ENCODE results near the gene OGFOD1.

The OGFOD1 gene

DNA sequence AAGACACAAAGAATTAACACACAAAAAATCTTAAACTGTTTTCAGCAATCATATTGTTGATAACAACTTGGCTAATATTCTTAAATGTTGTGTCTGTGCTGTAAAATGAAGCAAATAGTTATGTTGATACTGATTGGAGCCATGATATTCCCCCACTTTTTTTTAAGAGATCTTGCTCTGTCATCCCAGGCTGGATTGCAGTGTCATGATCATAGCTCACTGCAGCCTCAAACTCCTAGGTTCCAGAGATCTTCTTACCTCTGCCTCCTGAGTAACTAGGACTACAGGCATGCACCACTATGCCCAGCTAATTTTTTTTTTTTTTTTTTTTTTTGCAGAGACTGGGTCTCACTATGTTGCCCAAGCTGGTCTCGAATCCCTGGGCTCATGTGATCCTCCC is 42.5 kb downstream of the OGFOD1 start:
- TF ChIP-seq JUND (IDR thresholded peaks at IDR 0.05; ENCODE audit: low read depth) = no peak
- no peak for DNase-seq (ENCODE audit: low read depth in 1 of 2, low spot score in 1 of 2)
- in situ Hi-C loops (cut with HindIII; ENCODE audit: low pct_unique_long_range_greater_than_20kb, low sequenced_read_pairs) = no loop called here

DNA sequence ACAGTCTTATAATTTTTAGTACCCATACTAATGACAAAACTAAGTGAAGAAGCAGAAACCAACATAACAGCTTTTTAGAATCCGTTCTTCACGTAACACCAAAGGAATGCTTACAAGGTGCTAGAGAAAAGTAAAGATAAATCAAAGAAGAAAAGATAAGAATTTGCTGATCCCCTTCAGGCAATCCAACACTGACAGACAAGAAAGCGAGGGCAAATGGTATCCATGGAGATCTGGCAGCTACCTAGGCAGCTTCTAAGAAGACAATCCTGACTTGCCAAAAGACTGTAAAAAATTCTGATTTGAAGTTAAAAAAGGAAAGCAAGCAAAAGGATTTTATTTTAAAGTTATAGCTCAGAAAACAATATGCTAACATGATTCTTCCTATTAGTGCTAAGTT is 53.8 kb downstream of the OGFOD1 start:
- in situ Hi-C loops (cut with HindIII; ENCODE audit: low pct_unique_long_range_greater_than_20kb, low sequenced_read_pairs) = no loop called here
- DNase-seq (ENCODE audit: low read depth in 1 of 2, low spot score in 1 of 2) = no peak
- no peak for TF ChIP-seq JUND (IDR thresholded peaks at IDR 0.05; ENCODE audit: low read depth)

DNA sequence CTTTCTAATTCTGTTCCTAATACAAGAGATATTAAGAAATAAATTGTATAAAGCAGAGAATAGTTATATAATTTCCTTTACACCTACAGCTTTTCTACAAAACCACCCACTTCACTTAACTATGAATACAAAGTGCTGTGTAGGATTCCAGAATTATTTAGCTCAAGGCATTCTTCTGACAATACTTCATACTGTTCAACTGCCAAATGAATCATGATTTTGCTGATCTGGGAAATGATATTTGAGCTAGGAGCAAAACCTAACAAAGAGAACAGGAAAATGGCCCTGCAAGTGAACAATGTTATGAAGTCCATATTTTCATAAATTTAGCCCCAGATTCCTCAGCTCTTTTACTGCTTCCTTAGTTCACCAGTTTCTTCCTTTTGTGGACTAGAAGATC is 55.6 kb downstream of the OGFOD1 start:
- in situ Hi-C loops (cut with HindIII; ENCODE audit: low pct_unique_long_range_greater_than_20kb, low sequenced_read_pairs) = no loop called here
- TF ChIP-seq JUND (IDR thresholded peaks at IDR 0.05; ENCODE audit: low read depth) = no peak
- peak; percentile 4 to 12 for DNase-seq (ENCODE audit: low read depth in 1 of 2, low spot score in 1 of 2)

DNA sequence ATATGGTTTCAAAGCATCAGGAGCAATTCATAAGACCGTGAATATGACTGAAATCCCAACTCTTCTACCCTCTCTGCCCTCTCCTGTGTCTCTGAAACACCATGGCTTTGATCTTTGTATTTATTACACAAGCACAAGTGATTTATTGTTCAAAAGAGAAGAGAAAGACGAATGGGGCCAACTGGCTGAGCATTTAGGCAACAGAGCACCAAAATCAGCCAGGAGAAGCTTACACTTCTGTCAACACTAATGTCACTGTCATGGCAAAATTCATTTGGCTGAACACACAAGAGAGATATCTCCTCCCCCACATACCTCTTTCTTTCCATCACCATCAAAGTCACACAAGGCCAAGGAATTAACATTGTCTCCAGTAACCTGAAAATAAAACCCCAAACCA is 59.2 kb downstream of the OGFOD1 start:
- in situ Hi-C loops (cut with HindIII; ENCODE audit: low pct_unique_long_range_greater_than_20kb, low sequenced_read_pairs) = no loop called here
- no peak for DNase-seq (ENCODE audit: low read depth in 1 of 2, low spot score in 1 of 2)
- TF ChIP-seq JUND (IDR thresholded peaks at IDR 0.05; ENCODE audit: low read depth) = no peak

DNA sequence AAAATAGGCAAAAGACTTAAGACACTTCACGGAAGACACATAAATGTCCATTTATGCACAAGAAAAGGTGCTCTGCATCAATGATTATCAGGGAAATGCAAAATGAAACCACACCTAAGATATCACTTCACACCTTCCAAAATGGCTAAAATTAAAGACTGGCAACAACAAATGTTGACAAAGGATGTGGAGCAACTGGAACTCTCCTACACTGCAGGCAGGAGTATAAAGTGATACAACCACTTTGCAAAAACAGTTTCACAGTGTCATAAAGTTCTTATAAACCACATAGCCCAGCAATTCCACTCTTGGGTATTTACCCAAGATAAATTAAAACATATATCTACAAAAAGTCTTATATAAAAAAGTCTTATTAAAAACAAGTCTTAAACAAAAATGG is 60.7 kb downstream of the OGFOD1 start:
- in situ Hi-C loops (cut with HindIII; ENCODE audit: low pct_unique_long_range_greater_than_20kb, low sequenced_read_pairs) = no loop called here
- no peak for TF ChIP-seq JUND (IDR thresholded peaks at IDR 0.05; ENCODE audit: low read depth)
- no peak for DNase-seq (ENCODE audit: low read depth in 1 of 2, low spot score in 1 of 2)

DNA sequence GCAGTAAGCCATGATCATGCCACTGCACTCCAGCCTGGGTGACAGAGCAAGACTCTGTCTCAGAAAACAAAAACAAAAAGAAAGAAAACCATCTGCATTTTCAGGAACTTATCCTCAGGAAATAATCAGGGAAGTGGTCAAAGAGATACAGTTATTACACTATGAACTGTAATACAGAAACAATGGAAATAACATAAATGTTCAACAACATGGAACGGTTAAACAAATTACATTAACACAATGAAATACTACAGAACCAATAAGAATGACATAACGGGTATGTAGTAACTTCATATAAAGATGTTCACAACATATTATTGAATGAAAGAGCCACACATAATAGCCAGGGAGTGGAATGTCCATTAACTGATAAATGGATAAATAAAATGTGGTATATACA is 61.7 kb downstream of the OGFOD1 start:
- in situ Hi-C loops (cut with HindIII; ENCODE audit: low pct_unique_long_range_greater_than_20kb, low sequenced_read_pairs) = no loop called here
- no peak for TF ChIP-seq JUND (IDR thresholded peaks at IDR 0.05; ENCODE audit: low read depth)
- no peak for DNase-seq (ENCODE audit: low read depth in 1 of 2, low spot score in 1 of 2)

DNA sequence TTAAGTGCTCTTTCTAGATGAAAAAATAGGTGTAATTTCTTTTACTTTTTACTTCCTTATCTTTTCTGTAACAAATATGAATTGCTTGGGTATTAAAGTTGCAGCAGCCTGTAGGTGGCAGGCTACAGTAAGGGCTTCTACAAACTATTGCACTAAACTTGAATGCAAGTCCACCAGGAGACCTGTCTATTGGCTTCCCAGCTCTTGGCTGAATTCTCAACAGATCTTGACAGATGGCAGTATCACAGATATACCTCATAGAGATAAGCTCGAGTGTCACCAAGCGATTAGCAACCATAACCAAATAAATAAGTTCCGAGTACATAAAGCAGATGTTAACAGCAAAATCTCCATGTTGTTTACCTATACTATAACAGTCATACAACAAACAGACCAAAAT is 62.6 kb downstream of the OGFOD1 start:
- in situ Hi-C loops (cut with HindIII; ENCODE audit: low pct_unique_long_range_greater_than_20kb, low sequenced_read_pairs) = no loop called here
- no peak for TF ChIP-seq JUND (IDR thresholded peaks at IDR 0.05; ENCODE audit: low read depth)
- peak; percentile 16 to 64 for DNase-seq (ENCODE audit: low read depth in 1 of 2, low spot score in 1 of 2)

DNA sequence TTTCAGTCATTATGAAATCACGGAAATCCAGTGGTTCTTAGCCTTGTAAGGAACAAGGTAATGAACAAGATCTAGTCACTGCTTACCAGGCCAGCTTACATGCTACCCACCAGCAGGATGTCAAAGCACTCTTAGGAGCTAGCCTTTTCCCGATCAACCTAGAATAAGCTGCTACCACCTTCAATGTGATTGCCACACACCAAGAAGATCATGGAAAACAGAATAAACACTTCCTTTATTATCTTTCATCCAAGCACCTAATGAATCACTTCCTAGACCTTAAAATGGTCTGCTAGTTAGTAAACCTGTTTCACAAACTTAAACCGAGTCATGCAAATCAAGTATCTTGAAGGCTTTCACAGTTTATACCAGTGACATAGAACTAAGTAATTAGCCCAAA is 63.5 kb downstream of the OGFOD1 start:
- no peak for DNase-seq (ENCODE audit: low read depth in 1 of 2, low spot score in 1 of 2)
- in situ Hi-C loops (cut with HindIII; ENCODE audit: low pct_unique_long_range_greater_than_20kb, low sequenced_read_pairs) = no loop called here
- no peak for TF ChIP-seq JUND (IDR thresholded peaks at IDR 0.05; ENCODE audit: low read depth)

DNA sequence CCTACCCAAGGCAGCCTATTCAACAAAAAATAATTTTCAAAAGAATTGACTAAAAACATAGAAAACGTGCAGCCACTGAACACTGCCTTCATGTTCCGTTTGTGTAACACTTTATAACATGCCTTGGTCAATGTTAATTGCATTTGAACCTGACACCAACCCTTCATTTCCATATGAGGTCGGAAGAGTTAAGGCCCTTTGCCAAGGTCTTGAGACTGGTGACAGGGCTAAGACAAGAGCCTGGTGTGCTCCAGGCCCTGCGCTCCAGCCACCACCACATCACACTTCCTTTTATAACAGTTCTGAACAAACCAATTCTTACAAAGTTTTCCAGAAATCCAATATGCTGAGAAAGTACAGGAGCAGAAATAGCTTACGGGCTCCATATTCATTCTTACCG is 64.3 kb downstream of the OGFOD1 start:
- TF ChIP-seq JUND (IDR thresholded peaks at IDR 0.05; ENCODE audit: low read depth) = no peak
- in situ Hi-C loops (cut with HindIII; ENCODE audit: low pct_unique_long_range_greater_than_20kb, low sequenced_read_pairs) = no loop called here
- no peak for DNase-seq (ENCODE audit: low read depth in 1 of 2, low spot score in 1 of 2)

DNA sequence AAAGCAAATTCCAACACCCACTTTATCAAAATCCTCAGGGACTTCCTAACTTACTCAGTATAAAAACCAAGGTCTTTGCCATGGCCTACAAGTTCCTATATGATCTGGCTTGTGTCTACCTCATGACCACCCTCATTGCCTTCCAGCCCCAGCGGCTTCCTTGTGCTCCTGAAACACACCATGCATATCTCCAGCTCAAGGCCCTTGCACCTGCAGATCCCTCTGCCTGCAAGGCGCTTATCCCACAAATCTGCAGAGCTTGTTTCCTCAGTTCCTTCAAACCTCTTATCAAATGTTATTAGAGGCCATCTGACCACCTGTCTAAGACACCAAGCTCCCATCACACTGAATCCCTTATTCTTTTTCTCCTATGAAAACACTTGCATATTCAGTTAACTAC is 65.9 kb downstream of the OGFOD1 start:
- in situ Hi-C loops (cut with HindIII; ENCODE audit: low pct_unique_long_range_greater_than_20kb, low sequenced_read_pairs) = no loop called here
- no peak for TF ChIP-seq JUND (IDR thresholded peaks at IDR 0.05; ENCODE audit: low read depth)
- no peak for DNase-seq (ENCODE audit: low read depth in 1 of 2, low spot score in 1 of 2)

DNA sequence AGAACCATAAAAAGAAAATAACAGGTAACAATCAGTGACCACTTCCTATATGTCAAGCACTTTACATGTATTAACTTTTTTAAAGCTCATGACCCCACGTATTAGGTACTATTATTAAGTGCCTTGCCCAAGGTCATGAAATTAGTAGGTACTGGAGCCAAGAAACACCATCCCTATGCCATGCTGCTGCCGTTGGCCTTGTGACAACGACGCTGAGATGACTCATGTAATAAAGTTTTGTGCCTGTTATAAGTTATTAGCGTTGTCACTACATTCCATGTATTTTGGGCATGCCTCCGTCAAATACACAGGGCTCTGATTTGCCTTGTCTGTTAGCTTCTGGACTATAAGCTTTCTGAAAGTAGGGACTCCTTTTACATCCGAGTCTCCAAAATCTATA is 67.1 kb downstream of the OGFOD1 start:
- TF ChIP-seq JUND (IDR thresholded peaks at IDR 0.05; ENCODE audit: low read depth) = no peak
- DNase-seq (ENCODE audit: low read depth in 1 of 2, low spot score in 1 of 2) = no peak
- in situ Hi-C loops (cut with HindIII; ENCODE audit: low pct_unique_long_range_greater_than_20kb, low sequenced_read_pairs) = no loop called here

DNA sequence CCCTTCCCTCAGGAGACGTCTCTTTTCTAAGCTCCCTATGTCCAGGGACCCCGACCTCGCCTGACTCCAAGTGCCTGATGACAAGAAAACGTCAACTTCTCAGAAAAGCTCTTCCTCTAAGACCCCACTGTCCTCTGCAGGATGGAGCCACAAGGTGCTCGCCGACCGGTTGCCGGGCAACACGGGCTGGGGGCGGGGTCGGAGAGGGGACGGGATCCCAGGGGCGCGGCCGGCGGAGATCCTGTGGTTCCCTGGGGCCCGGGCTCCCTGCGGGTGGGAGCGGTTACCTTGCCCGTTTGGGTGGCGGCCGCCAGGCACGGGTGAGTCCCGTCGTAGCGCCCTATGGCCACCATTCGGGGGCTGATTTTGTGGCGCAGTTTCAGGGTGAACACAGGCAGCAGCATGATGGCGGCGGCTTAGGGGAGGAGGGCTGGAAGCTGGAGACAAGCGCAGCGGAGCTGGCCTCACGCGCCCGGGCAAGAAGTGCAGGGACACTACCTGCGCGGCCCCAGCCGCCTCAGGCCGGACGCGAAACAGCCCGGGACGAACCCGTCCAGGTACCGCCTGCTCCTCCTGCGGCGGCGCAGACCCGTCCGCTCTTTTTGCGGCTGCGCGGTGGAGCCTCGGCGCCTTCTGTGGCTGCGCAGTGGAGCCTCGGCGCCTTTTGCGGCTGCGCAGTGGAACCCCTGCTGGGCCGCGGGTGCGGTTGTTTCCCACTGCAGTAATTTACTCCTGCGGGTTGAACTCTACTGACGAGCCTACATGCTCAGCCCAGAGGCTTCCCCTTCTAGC is 68.3 kb downstream of the OGFOD1 start, which contains the start of gene BBS2:
TSS of gene BBS2 (minus strand) at position 566 of the 792 bp plus-strand sequence. CDS start at position 404, 162 bp downstream.
- peak; percentile 79 to 85 for DNase-seq (ENCODE audit: low read depth in 1 of 2, low spot score in 1 of 2)
- in situ Hi-C loops (cut with HindIII; ENCODE audit: low pct_unique_long_range_greater_than_20kb, low sequenced_read_pairs) = no loop called here
- TF ChIP-seq JUND (IDR thresholded peaks at IDR 0.05; ENCODE audit: low read depth) = no peak

DNA sequence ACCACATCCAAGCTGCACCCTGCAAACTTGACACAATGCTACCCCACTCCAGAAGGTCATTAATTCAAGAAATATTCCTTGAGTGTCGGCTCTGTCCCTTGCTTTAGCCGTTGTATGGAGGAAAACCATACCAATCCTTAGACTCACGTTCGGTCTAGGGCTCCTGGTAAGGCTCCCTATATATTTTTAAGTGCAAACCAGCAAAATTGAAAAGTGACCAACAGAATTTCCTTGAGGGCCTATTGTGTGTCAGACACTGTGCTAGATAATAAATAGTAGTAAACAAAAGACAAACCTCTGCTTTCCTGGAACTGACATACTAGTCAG is 68.9 kb downstream of the OGFOD1 start:
- in situ Hi-C loops (cut with HindIII; ENCODE audit: low pct_unique_long_range_greater_than_20kb, low sequenced_read_pairs) = no loop called here
- TF ChIP-seq JUND (IDR thresholded peaks at IDR 0.05; ENCODE audit: low read depth) = no peak
- DNase-seq (ENCODE audit: low read depth in 1 of 2, low spot score in 1 of 2) = no peak

DNA sequence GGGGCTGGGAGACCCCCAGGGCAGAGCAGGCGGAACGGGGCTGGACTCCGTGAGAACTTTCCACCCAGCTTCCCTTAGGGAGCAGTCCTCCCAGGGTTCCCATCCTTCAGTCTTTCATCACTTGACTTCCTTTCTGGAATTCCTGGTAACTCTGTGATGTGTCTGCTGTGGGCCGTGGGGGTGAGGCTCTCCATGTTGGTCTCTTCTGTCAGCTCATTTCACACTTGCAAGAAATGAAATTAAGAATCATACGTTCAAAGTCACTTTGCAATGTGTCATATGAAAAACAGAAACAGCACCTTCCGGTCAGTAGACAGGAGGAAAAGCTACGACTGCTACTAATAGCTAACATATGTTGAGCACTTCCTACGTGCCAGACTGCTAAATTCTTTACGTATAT is 73.9 kb downstream of the OGFOD1 start:
- in situ Hi-C loops (cut with HindIII; ENCODE audit: low pct_unique_long_range_greater_than_20kb, low sequenced_read_pairs) = no loop called here
- no peak for DNase-seq (ENCODE audit: low read depth in 1 of 2, low spot score in 1 of 2)
- no peak for TF ChIP-seq JUND (IDR thresholded peaks at IDR 0.05; ENCODE audit: low read depth)
